Activated T-cell treated with anti-CD3 and anti-CD28 coated beads for 48 hours (primary cell): ENCODE data around the gene DDX59.

Experiments used
- DNase-seq: peaks from one replicate; pipeline ENCODE4 v3.0.0-alpha.2; 2020; ENCODE audit warnings: low read depth

The DDX59 gene

GRCh38 chr1:200629876-200630514, 39.7 kb downstream of the DDX59 start:
- DNase-seq: no peak

- DNase-seq: peak; percentile 53
Observed at GRCh38 chr1:200628223-200628881, 41.4 kb downstream of the DDX59 start.

- DNase-seq: no peak
Observed at GRCh38 chr1:200627575-200628222, 42.0 kb downstream of the DDX59 start.

- DNase-seq: no peak
Observed at GRCh38 chr1:200626853-200627534, 42.7 kb downstream of the DDX59 start.

GRCh38 chr1:200625381-200625824, 44.3 kb downstream of the DDX59 start:
- no peak for DNase-seq

- DNase-seq: no peak
Observed at GRCh38 chr1:200624679-200625335, 44.9 kb downstream of the DDX59 start.

- DNase-seq: peak; percentile 89
Observed at GRCh38 chr1:200620273-200621131, 49.2 kb downstream of the DDX59 start, which contains the start of gene KIF14. KIF14 (minus strand) TSS chr1:200620751; CDS start chr1:200618723, 2,028 bp downstream.

GRCh38 chr1:200619894-200620272, 49.8 kb downstream of the DDX59 start:
- no peak for DNase-seq

- no peak for DNase-seq
Observed at GRCh38 chr1:200610846-200611245, 58.9 kb downstream of the DDX59 start.

- no peak for DNase-seq
Observed at GRCh38 chr1:200602632-200603031, 67.1 kb downstream of the DDX59 start.
